ENCODE measurements around the gene C6orf120. TPM values are rescaled to one million over a fixed set of nuclear protein-coding genes. Genes with fewer than 3 reads are reported as not detected.

The C6orf120 gene
- total and polyA plus RNA-seq, 9 donors, result 13.3 to 32.7 (median 25.8) TPM

GRCh38 chr6:169729961-169730360 lies 28.0 kb downstream of the C6orf120 start:
- no peaks in the 10 kb centered on the region for H3K36me3 ChIP-seq
- H3K27me3 ChIP-seq, result no peaks in the 10 kb centered on the region
- DNase-seq, result no peak
- TF ChIP-seq, protein P1, sequence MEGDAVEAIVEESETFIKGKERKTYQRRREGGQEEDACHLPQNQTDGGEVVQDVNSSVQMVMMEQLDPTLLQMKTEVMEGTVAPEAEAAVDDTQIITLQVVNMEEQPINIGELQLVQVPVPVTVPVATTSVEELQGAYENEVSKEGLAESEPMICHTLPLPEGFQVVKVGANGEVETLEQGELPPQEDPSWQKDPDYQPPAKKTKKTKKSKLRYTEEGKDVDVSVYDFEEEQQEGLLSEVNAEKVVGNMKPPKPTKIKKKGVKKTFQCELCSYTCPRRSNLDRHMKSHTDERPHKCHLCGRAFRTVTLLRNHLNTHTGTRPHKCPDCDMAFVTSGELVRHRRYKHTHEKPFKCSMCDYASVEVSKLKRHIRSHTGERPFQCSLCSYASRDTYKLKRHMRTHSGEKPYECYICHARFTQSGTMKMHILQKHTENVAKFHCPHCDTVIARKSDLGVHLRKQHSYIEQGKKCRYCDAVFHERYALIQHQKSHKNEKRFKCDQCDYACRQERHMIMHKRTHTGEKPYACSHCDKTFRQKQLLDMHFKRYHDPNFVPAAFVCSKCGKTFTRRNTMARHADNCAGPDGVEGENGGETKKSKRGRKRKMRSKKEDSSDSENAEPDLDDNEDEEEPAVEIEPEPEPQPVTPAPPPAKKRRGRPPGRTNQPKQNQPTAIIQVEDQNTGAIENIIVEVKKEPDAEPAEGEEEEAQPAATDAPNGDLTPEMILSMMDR (IDR thresholded peaks at IDR 0.05), result no peak
- TF ChIP-seq POLR2A (IDR thresholded peaks at IDR 0.05), result no peak
- no peak for TF ChIP-seq EP300 (IDR thresholded peaks at IDR 0.05)
- no peak overlapping the region for H3K4me3 ChIP-seq
- no peak overlapping the region for H3K27ac ChIP-seq
- H3K4me1 ChIP-seq (ENCODE audit: insufficient read depth), result peaks cover 2% of the 10 kb centered on the region
- H3K9me3 ChIP-seq, result no peaks in the 10 kb centered on the region
- intact Hi-C loops (cut with DNase I), result loop anchor here in 1 of 4 donors (10.0 kb wide), 1 partner anchor 495 kb away; no protein-coding TSS in a partner anchor

DNA sequence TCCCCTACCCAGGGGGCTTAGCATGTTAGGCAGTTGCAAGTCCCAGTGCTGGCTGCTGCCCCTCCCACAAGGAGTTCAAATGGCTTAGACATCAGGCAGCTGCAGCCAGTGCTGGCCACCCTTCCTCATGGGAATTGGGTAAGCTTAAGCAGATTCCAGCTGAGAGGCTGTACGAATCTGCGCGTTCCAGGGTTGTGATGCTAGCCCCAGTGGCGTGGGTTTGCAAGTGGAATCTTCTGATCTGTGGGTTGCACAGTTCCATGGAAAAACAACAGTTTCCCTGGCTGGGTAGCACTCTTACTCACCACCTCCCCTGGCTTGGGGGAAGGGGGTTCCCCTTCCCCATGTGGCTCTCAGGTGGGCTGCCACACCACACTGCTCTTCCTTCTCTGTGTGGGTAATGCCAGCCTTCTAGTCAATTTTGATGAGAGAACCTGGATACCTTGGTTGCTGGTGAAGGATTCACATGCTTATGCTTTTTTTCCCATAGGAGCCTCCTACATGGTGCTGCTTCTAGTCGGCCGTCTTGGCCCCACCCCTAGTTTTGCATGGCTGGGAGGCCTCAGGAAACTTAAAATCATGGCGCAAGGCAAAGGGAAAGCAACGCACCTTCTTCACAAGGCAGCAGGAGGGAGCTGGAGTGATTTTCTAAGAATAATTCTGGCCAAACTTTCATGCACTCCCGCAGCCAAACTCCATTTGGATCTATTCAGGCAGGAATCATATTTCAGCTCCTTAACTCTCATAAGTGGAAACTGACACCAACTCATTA lies 36.5 kb downstream of the C6orf120 start:
- Histone ChIP-seq H3K4me3 (no peak overlapping the region), H3K27me3 (no peaks in the 10 kb centered on the region), H3K4me1 (ENCODE audit: insufficient read depth) (no peaks in the 10 kb centered on the region), H3K27ac (no peak overlapping the region), H3K36me3 (no peaks in the 10 kb centered on the region), H3K9me3 (no peaks in the 10 kb centered on the region)
- intact Hi-C loops (cut with DNase I), result no loop called here
- DNase-seq, result no peak
- WGBS, 3 donors, result 43 to 53% (median 46%) methylated on average over 9 of the region's 9 CpGs
- TF ChIP-seq, protein P1 (IDR thresholded peaks at IDR 0.05), result no peak
- TF ChIP-seq POLR2A (IDR thresholded peaks at IDR 0.05), result no peak
- TF ChIP-seq EP300 (IDR thresholded peaks at IDR 0.05), result no peak

DNA sequence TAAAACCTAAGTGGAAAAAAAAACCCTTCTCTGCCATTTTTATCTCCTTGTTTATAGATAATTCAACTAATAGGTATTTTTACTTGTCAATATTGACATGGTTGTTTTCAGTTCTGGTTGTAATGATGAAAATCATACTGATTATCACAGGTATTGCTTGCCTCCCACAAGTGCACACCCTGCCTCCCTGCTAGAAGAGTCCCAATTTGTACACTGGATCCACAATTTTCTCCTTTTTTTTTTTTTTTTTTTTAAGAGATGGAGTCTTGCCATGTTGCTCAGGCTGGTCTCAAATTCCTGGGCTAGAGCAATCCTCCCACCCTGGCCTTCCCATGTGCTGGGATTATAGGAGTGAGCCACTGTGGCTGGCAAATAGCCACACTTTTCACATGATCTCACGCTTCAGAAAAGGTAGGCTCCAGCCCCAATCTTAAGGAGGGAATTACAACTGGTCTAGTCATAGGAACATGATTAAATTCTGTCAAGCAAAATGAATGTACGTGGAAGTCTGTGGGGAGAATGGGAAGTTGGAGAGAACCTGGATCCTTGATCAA lies 37.1 kb downstream of the C6orf120 start:
- Histone ChIP-seq H3K27me3 (no peaks in the 10 kb centered on the region), H3K36me3 (no peaks in the 10 kb centered on the region), H3K4me3 (no peak overlapping the region), H3K27ac (no peak overlapping the region), H3K9me3 (no peaks in the 10 kb centered on the region), H3K4me1 (ENCODE audit: insufficient read depth) (no peaks in the 10 kb centered on the region)
- intact Hi-C loops (cut with DNase I), result no loop called here
- no peak for DNase-seq
- no peak for TF ChIP-seq POLR2A (IDR thresholded peaks at IDR 0.05)
- no peak for TF ChIP-seq EP300 (IDR thresholded peaks at IDR 0.05)
- TF ChIP-seq, protein P1 (IDR thresholded peaks at IDR 0.05), result no peak
- WGBS, 3 donors, result 53 to 60% (median 55%) methylated on average over 2 of the region's 2 CpGs

DNA sequence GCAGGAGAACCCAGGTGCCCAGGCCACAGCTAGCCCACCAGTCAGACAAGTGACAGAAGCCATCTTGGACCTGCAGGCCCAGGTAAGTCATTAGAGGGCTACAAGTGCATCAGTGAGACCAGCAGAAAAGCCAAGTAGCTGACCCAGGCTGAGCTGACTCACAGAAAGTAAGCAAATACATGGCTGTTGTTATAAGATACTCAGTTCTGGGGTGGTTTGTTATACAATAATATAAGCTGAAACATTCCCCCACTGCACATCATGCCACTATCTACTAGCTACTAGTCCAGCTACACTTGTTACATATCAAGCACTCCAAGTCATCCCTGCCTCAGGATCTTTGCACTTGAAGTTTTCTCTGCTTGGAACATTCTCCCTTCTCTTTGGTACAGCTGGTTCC lies 39.4 kb downstream of the C6orf120 start:
- TF ChIP-seq EP300 (IDR thresholded peaks at IDR 0.05) (no peak), POLR2A (IDR thresholded peaks at IDR 0.05) (no peak)
- TF ChIP-seq, protein P1 (IDR thresholded peaks at IDR 0.05), result no peak
- intact Hi-C loops (cut with DNase I), result no loop called here
- H3K27me3 ChIP-seq, result no peaks in the 10 kb centered on the region
- no peaks in the 10 kb centered on the region for H3K9me3 ChIP-seq
- H3K36me3 ChIP-seq, result no peaks in the 10 kb centered on the region
- no peak for DNase-seq
- H3K4me3 ChIP-seq, result no peak overlapping the region
- no peak overlapping the region for H3K27ac ChIP-seq
- no peaks in the 10 kb centered on the region for H3K4me1 ChIP-seq (ENCODE audit: insufficient read depth)
